IPS-18c (cell line): Measurements from ENCODE around the gene EFHD2.
"Not testable (repeated sequence)": the region's sequence is repeated elsewhere in the genome, so short reads cannot be mapped to it uniquely, and the experiment has no call there.

Source experiments
- H3K4me3 ChIP-seq: 2 replicates; pipeline ENCODE4 v1.7.0; 2013; ENCODE audit warnings: low read depth, mild to moderate bottlenecking, low read length, moderate library complexity; ENCODE audit not compliant: insufficient read depth
- H3K9me3 ChIP-seq: one replicate; pipeline ENCODE4 v1.6.1; 2013; ENCODE audit warnings: mild to moderate bottlenecking, low read length, moderate library complexity; ENCODE audit not compliant: control insufficient read depth, insufficient read depth

Gene EFHD2

GRCh38 chr1:15409388-15410222 is at the start of gene EFHD2:
EFHD2 (plus strand) TSS chr1:15409888; CDS start chr1:15409972, 84 bp downstream.
- peak within 1 kb of the TSS; percentile 75 for H3K4me3 ChIP-seq
- no peaks in the 10 kb centered on the region for H3K9me3 ChIP-seq

- Histone ChIP-seq H3K4me3 (no peak overlapping the region), H3K9me3 (no peaks in the 10 kb centered on the region)
These were observed 49.0 kb upstream of the EFHD2 start for GRCh38 chr1:15360700-15361099.

- Histone ChIP-seq H3K4me3 (no peak overlapping the region), H3K9me3 (no peaks in the 10 kb centered on the region)
These were observed 47.5 kb upstream of the EFHD2 start for GRCh38 chr1:15362096-15362736.

GRCh38 chr1:15362737-15363128 is 47.0 kb upstream of the EFHD2 start:
- no peaks in the 10 kb centered on the region for H3K9me3 ChIP-seq
- no peak overlapping the region for H3K4me3 ChIP-seq

GRCh38 chr1:15364740-15365139 is 44.9 kb upstream of the EFHD2 start:
- Histone ChIP-seq H3K4me3 (no peak overlapping the region), H3K9me3 (no peaks in the 10 kb centered on the region)

GRCh38 chr1:15368888-15369287 is 40.8 kb upstream of the EFHD2 start:
- Histone ChIP-seq H3K9me3 (no peaks in the 10 kb centered on the region), H3K4me3 (no peak overlapping the region)

GRCh38 chr1:15370268-15370667 is 39.4 kb upstream of the EFHD2 start:
- H3K9me3 ChIP-seq, result no peaks in the 10 kb centered on the region
- no peak overlapping the region for H3K4me3 ChIP-seq

- no peaks in the 10 kb centered on the region for H3K9me3 ChIP-seq
- no peak overlapping the region for H3K4me3 ChIP-seq
These were observed 38.7 kb upstream of the EFHD2 start for GRCh38 chr1:15370781-15371520.

GRCh38 chr1:15371610-15372545 is 37.8 kb upstream of the EFHD2 start:
- Histone ChIP-seq H3K9me3 (no peaks in the 10 kb centered on the region), H3K4me3 (no peak overlapping the region)

- Histone ChIP-seq H3K4me3 (no peak overlapping the region), H3K9me3 (no peaks in the 10 kb centered on the region)
These were observed 31.0 kb upstream of the EFHD2 start for GRCh38 chr1:15378729-15379128.

- H3K9me3 ChIP-seq, H3K4me3 ChIP-seq: not testable (repeated sequence)
These were observed 30.5 kb upstream of the EFHD2 start for GRCh38 chr1:15379151-15379550.

- Histone ChIP-seq H3K4me3 (no peak overlapping the region), H3K9me3 (no peaks in the 10 kb centered on the region)
These were observed 28.8 kb upstream of the EFHD2 start for GRCh38 chr1:15380601-15381508.

GRCh38 chr1:15381805-15382204 is 27.9 kb upstream of the EFHD2 start:
- no peak overlapping the region for H3K4me3 ChIP-seq
- H3K9me3 ChIP-seq, result no peaks in the 10 kb centered on the region

GRCh38 chr1:15382601-15383518 is 26.8 kb upstream of the EFHD2 start:
- H3K4me3 ChIP-seq, result no peak overlapping the region
- no peaks in the 10 kb centered on the region for H3K9me3 ChIP-seq

GRCh38 chr1:15383810-15384209 is 25.9 kb upstream of the EFHD2 start:
- no peaks in the 10 kb centered on the region for H3K9me3 ChIP-seq
- H3K4me3 ChIP-seq, result no peak overlapping the region
